ENCODE measurements around the gene HTR3A.

HTR3A gene

GRCh38 chr11:113977071-113977490 is 2.2 kb downstream of the HTR3A start:
- DNase-seq, result no peak
- Histone ChIP-seq H3K4me3 (ENCODE audit: insufficient read depth, low read depth, low read length, poor library complexity, severe bottlenecking) (no peak overlapping the region), H3K9me3 (ENCODE audit: control insufficient read depth, low read length) (no peaks in the 10 kb centered on the region), H3K27me3 (replicated peaks; ENCODE audit: control insufficient read depth, insufficient read depth, low read length, poor library complexity, severe bottlenecking) (no peaks in the 10 kb centered on the region), H3K4me1 (ENCODE audit: control insufficient read depth, insufficient read depth, low read length, poor library complexity, severe bottlenecking) (no peaks in the 10 kb centered on the region), H3K36me3 (ENCODE audit: control insufficient read depth, insufficient read depth, low read length) (no peaks in the 10 kb centered on the region), H3K27ac (ENCODE audit: insufficient read depth, low read length, poor library complexity, severe bottlenecking) (no peak overlapping the region)

- DNase-seq, result no peak
- H3K4me1 ChIP-seq (ENCODE audit: control insufficient read depth, insufficient read depth, low read length, poor library complexity, severe bottlenecking), result no peaks in the 10 kb centered on the region
- H3K27me3 ChIP-seq (replicated peaks; ENCODE audit: control insufficient read depth, insufficient read depth, low read length, poor library complexity, severe bottlenecking), result no peaks in the 10 kb centered on the region
- no peaks in the 10 kb centered on the region for H3K36me3 ChIP-seq (ENCODE audit: control insufficient read depth, insufficient read depth, low read length)
- H3K4me3 ChIP-seq (ENCODE audit: insufficient read depth, low read depth, low read length, poor library complexity, severe bottlenecking), result no peak overlapping the region
- H3K9me3 ChIP-seq (ENCODE audit: control insufficient read depth, low read length), result no peaks in the 10 kb centered on the region
- H3K27ac ChIP-seq (ENCODE audit: insufficient read depth, low read length, poor library complexity, severe bottlenecking), result no peak overlapping the region
Observed at GRCh38 chr11:113977701-113978100, 2.8 kb downstream of the HTR3A start.

GRCh38 chr11:113979431-113979830 is 4.5 kb downstream of the HTR3A start:
- H3K27me3 ChIP-seq (replicated peaks; ENCODE audit: control insufficient read depth, insufficient read depth, low read length, poor library complexity, severe bottlenecking), result no peaks in the 10 kb centered on the region

GRCh38 chr11:113980785-113981184 is 5.9 kb downstream of the HTR3A start:
- Histone ChIP-seq H3K4me3 (ENCODE audit: insufficient read depth, low read depth, low read length, poor library complexity, severe bottlenecking) (no peak overlapping the region), H3K9me3 (ENCODE audit: control insufficient read depth, low read length) (no peaks in the 10 kb centered on the region), H3K36me3 (ENCODE audit: control insufficient read depth, insufficient read depth, low read length) (no peaks in the 10 kb centered on the region), H3K27me3 (replicated peaks; ENCODE audit: control insufficient read depth, insufficient read depth, low read length, poor library complexity, severe bottlenecking) (no peaks in the 10 kb centered on the region), H3K4me1 (ENCODE audit: control insufficient read depth, insufficient read depth, low read length, poor library complexity, severe bottlenecking) (no peaks in the 10 kb centered on the region), H3K27ac (ENCODE audit: insufficient read depth, low read length, poor library complexity, severe bottlenecking) (no peak overlapping the region)
- no peak for DNase-seq

More at GRCh38 chr11:113979431-113979830, 4.5 kb downstream of the HTR3A start:
- no peak for DNase-seq
- Histone ChIP-seq H3K4me3 (ENCODE audit: insufficient read depth, low read depth, low read length, poor library complexity, severe bottlenecking) (no peak overlapping the region), H3K27ac (ENCODE audit: insufficient read depth, low read length, poor library complexity, severe bottlenecking) (no peak overlapping the region), H3K36me3 (ENCODE audit: control insufficient read depth, insufficient read depth, low read length) (no peaks in the 10 kb centered on the region), H3K9me3 (ENCODE audit: control insufficient read depth, low read length) (no peaks in the 10 kb centered on the region), H3K4me1 (ENCODE audit: control insufficient read depth, insufficient read depth, low read length, poor library complexity, severe bottlenecking) (no peaks in the 10 kb centered on the region)

GRCh38 chr11:113982306-113982705 is 7.4 kb downstream of the HTR3A start:
- no peaks in the 10 kb centered on the region for H3K36me3 ChIP-seq (ENCODE audit: control insufficient read depth, insufficient read depth, low read length)
- H3K4me3 ChIP-seq (ENCODE audit: insufficient read depth, low read depth, low read length, poor library complexity, severe bottlenecking), result no peak overlapping the region
- H3K27ac ChIP-seq (ENCODE audit: insufficient read depth, low read length, poor library complexity, severe bottlenecking), result no peak overlapping the region
- no peak for DNase-seq
- no peaks in the 10 kb centered on the region for H3K9me3 ChIP-seq (ENCODE audit: control insufficient read depth, low read length)
- H3K4me1 ChIP-seq (ENCODE audit: control insufficient read depth, insufficient read depth, low read length, poor library complexity, severe bottlenecking), result no peaks in the 10 kb centered on the region
- H3K27me3 ChIP-seq (replicated peaks; ENCODE audit: control insufficient read depth, insufficient read depth, low read length, poor library complexity, severe bottlenecking), result no peaks in the 10 kb centered on the region

- Histone ChIP-seq H3K36me3 (ENCODE audit: control insufficient read depth, insufficient read depth, low read length) (no peaks in the 10 kb centered on the region), H3K4me3 (ENCODE audit: insufficient read depth, low read depth, low read length, poor library complexity, severe bottlenecking) (no peak overlapping the region), H3K4me1 (ENCODE audit: control insufficient read depth, insufficient read depth, low read length, poor library complexity, severe bottlenecking) (no peaks in the 10 kb centered on the region), H3K27me3 (replicated peaks; ENCODE audit: control insufficient read depth, insufficient read depth, low read length, poor library complexity, severe bottlenecking) (no peaks in the 10 kb centered on the region), H3K27ac (ENCODE audit: insufficient read depth, low read length, poor library complexity, severe bottlenecking) (no peak overlapping the region), H3K9me3 (ENCODE audit: control insufficient read depth, low read length) (no peaks in the 10 kb centered on the region)
- DNase-seq, result no peak
Observed at GRCh38 chr11:113984781-113985180, 9.9 kb downstream of the HTR3A start.

- Histone ChIP-seq H3K27ac (ENCODE audit: insufficient read depth, low read length, poor library complexity, severe bottlenecking) (no peak overlapping the region), H3K9me3 (ENCODE audit: control insufficient read depth, low read length) (no peaks in the 10 kb centered on the region), H3K36me3 (ENCODE audit: control insufficient read depth, insufficient read depth, low read length) (no peaks in the 10 kb centered on the region), H3K4me1 (ENCODE audit: control insufficient read depth, insufficient read depth, low read length, poor library complexity, severe bottlenecking) (no peaks in the 10 kb centered on the region), H3K4me3 (ENCODE audit: insufficient read depth, low read depth, low read length, poor library complexity, severe bottlenecking) (no peak overlapping the region), H3K27me3 (replicated peaks; ENCODE audit: control insufficient read depth, insufficient read depth, low read length, poor library complexity, severe bottlenecking) (no peaks in the 10 kb centered on the region)
- no peak for DNase-seq
Observed at GRCh38 chr11:113985906-113986305, 11.0 kb downstream of the HTR3A start.

GRCh38 chr11:113986351-113987140 is 11.6 kb downstream of the HTR3A start:
- Histone ChIP-seq H3K27ac (ENCODE audit: insufficient read depth, low read length, poor library complexity, severe bottlenecking) (no peak overlapping the region), H3K9me3 (ENCODE audit: control insufficient read depth, low read length) (no peaks in the 10 kb centered on the region), H3K4me1 (ENCODE audit: control insufficient read depth, insufficient read depth, low read length, poor library complexity, severe bottlenecking) (no peaks in the 10 kb centered on the region), H3K27me3 (replicated peaks; ENCODE audit: control insufficient read depth, insufficient read depth, low read length, poor library complexity, severe bottlenecking) (no peaks in the 10 kb centered on the region), H3K4me3 (ENCODE audit: insufficient read depth, low read depth, low read length, poor library complexity, severe bottlenecking) (no peak overlapping the region), H3K36me3 (ENCODE audit: control insufficient read depth, insufficient read depth, low read length) (no peaks in the 10 kb centered on the region)
- no peak for DNase-seq

- Histone ChIP-seq H3K9me3 (ENCODE audit: control insufficient read depth, low read length) (no peaks in the 10 kb centered on the region), H3K4me1 (ENCODE audit: control insufficient read depth, insufficient read depth, low read length, poor library complexity, severe bottlenecking) (no peaks in the 10 kb centered on the region), H3K27me3 (replicated peaks; ENCODE audit: control insufficient read depth, insufficient read depth, low read length, poor library complexity, severe bottlenecking) (no peaks in the 10 kb centered on the region), H3K36me3 (ENCODE audit: control insufficient read depth, insufficient read depth, low read length) (no peaks in the 10 kb centered on the region), H3K27ac (ENCODE audit: insufficient read depth, low read length, poor library complexity, severe bottlenecking) (no peak overlapping the region), H3K4me3 (ENCODE audit: insufficient read depth, low read depth, low read length, poor library complexity, severe bottlenecking) (no peak overlapping the region)
- DNase-seq, result no peak
Observed at GRCh38 chr11:113989381-113989780, 14.5 kb downstream of the HTR3A start.

- Histone ChIP-seq H3K27ac (ENCODE audit: insufficient read depth, low read length, poor library complexity, severe bottlenecking) (no peak overlapping the region), H3K9me3 (ENCODE audit: control insufficient read depth, low read length) (no peaks in the 10 kb centered on the region), H3K4me3 (ENCODE audit: insufficient read depth, low read depth, low read length, poor library complexity, severe bottlenecking) (no peak overlapping the region), H3K36me3 (ENCODE audit: control insufficient read depth, insufficient read depth, low read length) (no peaks in the 10 kb centered on the region), H3K27me3 (replicated peaks; ENCODE audit: control insufficient read depth, insufficient read depth, low read length, poor library complexity, severe bottlenecking) (no peaks in the 10 kb centered on the region), H3K4me1 (ENCODE audit: control insufficient read depth, insufficient read depth, low read length, poor library complexity, severe bottlenecking) (no peaks in the 10 kb centered on the region)
- DNase-seq, result no peak
Observed at GRCh38 chr11:113989916-113990315, 15.0 kb downstream of the HTR3A start.

Measured in effector memory CD4-positive, alpha-beta T cell (primary cell).